Neural cell (in vitro differentiated cells): ENCODE results near the gene SERPINE1. TPM values are rescaled to one million over a fixed set of nuclear protein-coding genes. Genes with fewer than 3 reads are reported as not detected.
"Not testable (repeated sequence)": the region's sequence is repeated elsewhere in the genome, so short reads cannot be mapped to it uniquely, and the experiment has no call there.

Source experiments
- H2AFZ ChIP-seq: fragments of 200-600, 300-800 bp; sonication (generic), shearing (Covaris generic); 2 replicates; pipeline ENCODE4 v1.6.0; 2014; ENCODE audit warnings: low read depth, mild to moderate bottlenecking, antibody characterized with exemption, low read length, moderate library complexity
- H3F3A ChIP-seq: fragments of 200-600 bp; shearing (Covaris generic); 2 replicates; pipeline ENCODE4 v1.6.1; 2016; ENCODE audit warnings: mild to moderate bottlenecking, moderate library complexity, mixed read lengths, antibody characterized with exemption, low read length; ENCODE audit not compliant: insufficient read depth, poor library complexity, severe bottlenecking
- H3K27ac ChIP-seq: fragments of 200-600, 300-800 bp; sonication (generic), shearing (Covaris generic); 2 replicates; pipeline ENCODE4 v1.5.1; 2014; ENCODE audit warnings: mild to moderate bottlenecking, low read length, moderate library complexity
- H3K27me3 ChIP-seq: fragments of 300-800, 200-600 bp; sonication (generic), shearing (Covaris generic); 2 replicates; pipeline ENCODE4 v1.6.0; 2014; ENCODE audit warnings: mild to moderate bottlenecking, low read depth, low read length, moderate library complexity; ENCODE audit not compliant: insufficient read depth
- H3K36me3 ChIP-seq: fragments of 300-800, 200-600 bp; sonication (generic), shearing (Covaris generic); 2 replicates; pipeline ENCODE4 v1.5.1; 2014; ENCODE audit warnings: mild to moderate bottlenecking, antibody characterized with exemption, low read length, moderate library complexity; ENCODE audit not compliant: insufficient read depth
- H3K4me2 ChIP-seq: fragments of 300-800, 200-600 bp; sonication (generic), shearing (Covaris generic); 2 replicates; pipeline ENCODE4 v1.6.0; 2014; ENCODE audit warnings: mild to moderate bottlenecking, low read length
- H3K4me3 ChIP-seq: fragments of 300-800, 200-600 bp; sonication (generic), shearing (Covaris generic); 2 replicates; pipeline ENCODE4 v1.5.1; 2014; ENCODE audit warnings: mild to moderate bottlenecking, low read length, moderate library complexity
- H3K79me2 ChIP-seq: fragments of 200-600 bp; shearing (Covaris generic); replicated peaks from 2 replicates; pipeline ENCODE4 v1.6.0; 2014; ENCODE audit warnings: mild to moderate bottlenecking, low read length, moderate library complexity; ENCODE audit not compliant: insufficient read depth
- H3K9ac ChIP-seq: fragments of 300-800, 200-600 bp; sonication (generic), shearing (Covaris generic); 2 replicates; pipeline ENCODE4 v1.6.1; 2016; ENCODE audit warnings: mild to moderate bottlenecking, low read length, mixed read lengths
- H3K9me2 ChIP-seq: fragments of 200-600 bp; shearing (Covaris generic); 2 replicates; pipeline ENCODE4 v1.6.1; 2016; ENCODE audit warnings: mild to moderate bottlenecking, low read length, mixed read lengths; ENCODE audit not compliant: insufficient read depth
- H3K9me3 ChIP-seq: fragments of 200-600, 300-800 bp; sonication (generic), shearing (Covaris generic); 2 replicates; pipeline ENCODE4 v1.6.1; 2016; ENCODE audit warnings: mild to moderate bottlenecking, mixed run types, low read length, moderate library complexity, mixed read lengths
- H4K20me1 ChIP-seq: fragments of 200-600 bp; shearing (Covaris generic); 2 replicates; pipeline ENCODE4 v1.6.1; 2016; ENCODE audit warnings: mild to moderate bottlenecking, mixed run types; ENCODE audit not compliant: insufficient read depth
- CTCF ChIP-seq: fragments of 450-650 bp; IDR thresholded peaks from 2 replicates; pipeline ENCODE4 v1.5.1; 2014; ENCODE audit warnings: antibody characterized with exemption, mild to moderate bottlenecking, moderate library complexity; ENCODE audit not compliant: poor library complexity, severe bottlenecking
- EP300 ChIP-seq: fragments of 450-650 bp; conservative IDR thresholded peaks from 2 replicates; pipeline ENCODE4 v1.6.1; 2014; ENCODE audit warnings: antibody characterized with exemption, mild to moderate bottlenecking, moderate library complexity; ENCODE audit not compliant: poor library complexity, severe bottlenecking
- EZH2 ChIP-seq: fragments of 200-600, 300-800 bp; shearing (Covaris generic), sonication (generic); IDR thresholded peaks from 2 replicates; pipeline ENCODE4 v1.6.1; 2014; ENCODE audit warnings: antibody characterized with exemption, low read length, borderline replicate concordance, mild to moderate bottlenecking; ENCODE audit not compliant: insufficient read depth, poor library complexity, severe bottlenecking
- MXI1 ChIP-seq: fragments of 450-650 bp; conservative IDR thresholded peaks from 2 replicates; pipeline ENCODE4 v1.6.1; 2014; ENCODE audit warnings: antibody characterized with exemption, mild to moderate bottlenecking; ENCODE audit not compliant: poor library complexity, severe bottlenecking
- POLR2AphosphoS5 ChIP-seq: IDR thresholded peaks from 2 replicates; pipeline ENCODE4 v1.6.1; 2012
- RAD21 ChIP-seq: fragments of 450-650 bp; conservative IDR thresholded peaks from 2 replicates; pipeline ENCODE4 v1.6.1; 2014; ENCODE audit warnings: antibody characterized with exemption, mild to moderate bottlenecking, moderate library complexity
- REST ChIP-seq: IDR thresholded peaks from 2 replicates; pipeline ENCODE4 v1.6.1; 2012; ENCODE audit warnings: borderline replicate concordance
- SMC3 ChIP-seq: fragments of 450-650 bp; conservative IDR thresholded peaks from 2 replicates; pipeline ENCODE4 v1.6.1; 2014; ENCODE audit warnings: antibody characterized with exemption, mild to moderate bottlenecking, moderate library complexity; ENCODE audit not compliant: poor library complexity
- TAF1 ChIP-seq: IDR thresholded peaks from 2 replicates; pipeline ENCODE4 v1.6.1; 2012; ENCODE audit warnings: low read depth
- polyA plus RNA-seq: library from polyadenylated mRNA; depleted of rRNA; stranded (reverse); fragments of >200 nt; gene quantifications from 2 replicates; pipeline ENCODE4 v1.2.3, GENCODE V29; 2014

SERPINE1 gene
- polyA plus RNA-seq, 1 donor from 2014 or later = 0.12 TPM

- no peak overlapping the region for H3K27ac ChIP-seq
- H2AFZ ChIP-seq = no peak overlapping the region
- H3K27me3 ChIP-seq = no peaks in the 10 kb centered on the region
- H3K79me2 ChIP-seq = no peaks in the 10 kb centered on the region
- no peak overlapping the region for H3K4me2 ChIP-seq
- TF ChIP-seq MXI1 (no peak), EZH2 (no peak), RAD21 (no peak), CTCF (no peak), SMC3 (no peak), TAF1 (no peak)
- H4K20me1 ChIP-seq = no peaks in the 10 kb centered on the region
- no peaks in the 10 kb centered on the region for H3K9me2 ChIP-seq
- H3K9me3 ChIP-seq = no peaks in the 10 kb centered on the region
- H3K4me3 ChIP-seq = no peak overlapping the region
- no peaks in the 10 kb centered on the region for H3K36me3 ChIP-seq
- H3F3A ChIP-seq = no peaks in the 10 kb centered on the region
- no peak overlapping the region for H3K9ac ChIP-seq
Observed at GRCh38 chr7:101111261-101111660, 15.6 kb upstream of the SERPINE1 start.

- Histone ChIP-seq H3K27me3 (no peaks in the 10 kb centered on the region), H3K9ac (no peak overlapping the region), H3K9me3 (no peaks in the 10 kb centered on the region), H3K4me3 (no peak overlapping the region), H3K4me2 (no peak overlapping the region), H3K9me2 (no peaks in the 10 kb centered on the region), H3F3A (no peaks in the 10 kb centered on the region), H2AFZ (no peak overlapping the region), H3K27ac (no peak overlapping the region), H3K36me3 (no peaks in the 10 kb centered on the region), H3K79me2 (no peaks in the 10 kb centered on the region), H4K20me1 (no peaks in the 10 kb centered on the region)
- TF ChIP-seq POLR2AphosphoS5 (no peak), MXI1 (no peak), SMC3 (no peak), EP300 (no peak), EZH2 (no peak), REST (no peak), RAD21 (no peak), CTCF (no peak), TAF1 (no peak)
Observed at GRCh38 chr7:101112233-101112632, 14.7 kb upstream of the SERPINE1 start.

- H3K9me3 ChIP-seq = not testable (repeated sequence)
Observed at GRCh38 chr7:101113140-101113539, 13.8 kb upstream of the SERPINE1 start.

More at GRCh38 chr7:101113140-101113539, 13.8 kb upstream of the SERPINE1 start:
- H3K4me3 ChIP-seq, H3K9me2 ChIP-seq, H2AFZ ChIP-seq, H3K36me3 ChIP-seq, H3K9ac ChIP-seq, H3K4me2 ChIP-seq, H3K27ac ChIP-seq, H3F3A ChIP-seq, H3K79me2 ChIP-seq, H4K20me1 ChIP-seq, H3K27me3 ChIP-seq: not testable (repeated sequence)
